LNCaP clone FGC (cell line): ENCODE results near the gene MAGI1.

Experiments
- DNase-seq: peaks from one replicate; pipeline ENCODE4 v3.0.0-alpha.2; 2011; ENCODE audit warnings: low read depth
- H3K4me3 ChIP-seq: 2 replicates; pipeline ENCODE4 v1.5.1; 2011; ENCODE audit warnings: mild to moderate bottlenecking, low read depth, low read length, control low read depth
- CTCF ChIP-seq: IDR thresholded peaks from 2 replicates; pipeline ENCODE4 v1.5.1; 2012; ENCODE audit warnings: mild to moderate bottlenecking; ENCODE audit not compliant: control insufficient read depth, insufficient read depth; ENCODE audit errors: extremely low read depth

The MAGI1 gene

GRCh38 chr3:65968996-65969395, 69.7 kb downstream of the MAGI1 start:
- no peak for DNase-seq
- no peak overlapping the region for H3K4me3 ChIP-seq
- no peak for TF ChIP-seq CTCF

GRCh38 chr3:65967451-65967850, 71.3 kb downstream of the MAGI1 start:
- no peak overlapping the region for H3K4me3 ChIP-seq
- DNase-seq = no peak

GRCh38 chr3:65964838-65965237, 73.9 kb downstream of the MAGI1 start:
- TF ChIP-seq CTCF = no peak
- DNase-seq = no peak
- H3K4me3 ChIP-seq = no peak overlapping the region

More at GRCh38 chr3:65967451-65967850, 71.3 kb downstream of the MAGI1 start:
- TF ChIP-seq CTCF = no peak

- H3K4me3 ChIP-seq = no peak overlapping the region
- TF ChIP-seq CTCF = no peak
- no peak for DNase-seq
Observed at GRCh38 chr3:65963787-65964677, 74.7 kb downstream of the MAGI1 start.

- no peak overlapping the region for H3K4me3 ChIP-seq
- no peak for TF ChIP-seq CTCF
- no peak for DNase-seq
Observed at GRCh38 chr3:65961733-65962132, 77.0 kb downstream of the MAGI1 start.

- no peak for DNase-seq
Observed at GRCh38 chr3:65961128-65961527, 77.6 kb downstream of the MAGI1 start.

More at GRCh38 chr3:65961128-65961527, 77.6 kb downstream of the MAGI1 start:
- TF ChIP-seq CTCF = no peak
- H3K4me3 ChIP-seq = no peak overlapping the region
